Activated CD8-positive, alpha-beta T cell treated with anti-CD3 and anti-CD28 coated beads, Interleukin-2, amount 10 ng/mL, durations not matched to agents 7 days and 5 days (primary cell): ENCODE data around the gene STIL. TPM values are rescaled to one million over a fixed set of nuclear protein-coding genes. Genes with fewer than 3 reads are reported as not detected.
"Not testable (repeated sequence)": the region's sequence is repeated elsewhere in the genome, so short reads cannot be mapped to it uniquely, and the experiment has no call there.

Source experiments
- ATAC-seq: fragments of 150-1000 bp; cut with Tn5 transposase; one replicate; pipeline ENCODE4 v1.10.0; 2021; ENCODE audit warnings: moderate library complexity
- CTCF ChIA-PET: fragments of 350-600 bp; sonication (Branson Sonifier 250); formaldehyde crosslinking; loops from one replicate; lab custom pipeline; 2021; ENCODE audit warnings: antibody characterized with exemption; lab: Charles Lee
- POLR2A ChIA-PET: fragments of 350-600 bp; sonication (Branson Sonifier 250); formaldehyde crosslinking; loops from one replicate; lab custom pipeline; 2021; ENCODE audit warnings: antibody characterized with exemption; lab: Charles Lee
- DNase-seq: peaks from one replicate; pipeline ENCODE4 v3.0.0-alpha.2; 2020
- H3K27ac Mint-ChIP-seq: one replicate; pipeline ENCODE4 v1.8.0; 2021; ENCODE audit warnings: mild to moderate bottlenecking, mixed read lengths
- H3K27me3 Mint-ChIP-seq: one replicate; pipeline ENCODE4 v1.8.0; 2021; ENCODE audit warnings: low read depth, mixed read lengths
- H3K36me3 Mint-ChIP-seq: one replicate; pipeline ENCODE4 v1.8.0; 2021; ENCODE audit warnings: low read depth, mixed read lengths
- H3K4me1 Mint-ChIP-seq: one replicate; pipeline ENCODE4 v1.8.0; 2021; ENCODE audit warnings: low read depth, mixed read lengths
- H3K4me3 Mint-ChIP-seq: one replicate; pipeline ENCODE4 v1.8.0; 2021; ENCODE audit warnings: mild to moderate bottlenecking, mixed read lengths
- H3K9me3 Mint-ChIP-seq: one replicate; pipeline ENCODE4 v1.8.0; 2022; ENCODE audit warnings: mixed read lengths; ENCODE audit not compliant: insufficient read depth
- total RNA-seq, 2 experiments: library from RNA; stranded (reverse); gene quantifications; one replicate each; pipeline ENCODE4 v1.2.3, GENCODE V29; 2021

STIL gene
- total RNA-seq, 2 experiments from 2014 or later, result 48.0 to 50.1 TPM

DNA sequence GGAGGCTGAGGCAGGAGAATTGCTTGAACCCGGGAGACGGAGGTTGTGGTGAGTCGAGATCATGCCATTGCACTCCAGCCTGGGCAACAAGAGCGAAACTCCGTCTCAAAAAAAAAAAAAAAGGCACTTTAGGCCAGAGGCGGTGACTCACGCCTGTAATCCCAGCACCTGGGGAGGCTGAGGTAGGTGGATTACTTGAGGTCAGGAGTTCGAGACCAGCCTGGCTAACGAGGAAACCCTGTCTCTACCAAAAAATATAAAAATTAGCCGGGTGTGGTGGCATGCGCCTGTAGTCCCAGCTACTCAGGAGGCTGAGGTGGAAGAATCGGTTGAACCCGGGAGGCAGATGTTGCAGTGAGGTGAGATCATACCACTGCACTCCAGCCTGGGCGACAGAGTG, 6.0 kb upstream of the STIL start:
- ATAC-seq, H3K27me3 Mint-ChIP-seq, H3K36me3 Mint-ChIP-seq, POLR2A ChIA-PET, CTCF ChIA-PET, H3K27ac Mint-ChIP-seq, H3K4me3 Mint-ChIP-seq, H3K4me1 Mint-ChIP-seq, H3K9me3 Mint-ChIP-seq, DNase-seq: not testable (repeated sequence)

DNA sequence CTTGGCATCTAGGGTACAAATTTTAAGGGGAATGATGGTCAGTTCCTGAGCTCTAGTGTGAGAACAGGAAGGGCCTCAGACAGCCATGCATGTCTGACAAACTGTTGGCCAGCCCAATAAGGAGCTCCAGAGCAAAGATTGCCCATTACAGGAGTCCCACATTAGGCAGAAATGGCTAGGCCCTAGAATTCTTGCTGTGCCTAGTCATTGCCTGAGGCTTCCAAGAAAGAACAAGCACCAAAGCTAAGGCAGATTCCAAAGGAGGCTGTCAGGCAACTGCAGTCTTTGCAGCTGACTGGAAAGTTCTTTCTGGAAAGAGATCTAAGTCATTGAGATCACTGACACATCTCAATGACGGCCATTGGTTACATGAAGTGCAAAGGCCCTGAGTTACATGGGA, 3.9 kb upstream of the STIL start:
- no peak for DNase-seq
- Mint-ChIP-seq H3K4me3 (no peak overlapping the region), H3K4me1 (peaks cover 6% of the 10 kb centered on the region), H3K27ac (no peak overlapping the region), H3K9me3 (no peaks in the 10 kb centered on the region), H3K36me3 (peaks cover 11% of the 10 kb centered on the region), H3K27me3 (no peaks in the 10 kb centered on the region)
- ChIA-PET POLR2A (interaction anchor here (0.6 to 2.5 kb wide), 2 partner anchors 16 to 55 kb away, joined by 3 to 16 read pairs; partner anchors contain the start of gene CMPK1), CTCF (interaction anchor here (0.6 to 2.1 kb wide), 4 partner anchors 14 to 923 kb away, joined by 3 to 11 read pairs (median 4); partner anchors contain the start of gene CMPK1)
- ATAC-seq, result no peak

DNA sequence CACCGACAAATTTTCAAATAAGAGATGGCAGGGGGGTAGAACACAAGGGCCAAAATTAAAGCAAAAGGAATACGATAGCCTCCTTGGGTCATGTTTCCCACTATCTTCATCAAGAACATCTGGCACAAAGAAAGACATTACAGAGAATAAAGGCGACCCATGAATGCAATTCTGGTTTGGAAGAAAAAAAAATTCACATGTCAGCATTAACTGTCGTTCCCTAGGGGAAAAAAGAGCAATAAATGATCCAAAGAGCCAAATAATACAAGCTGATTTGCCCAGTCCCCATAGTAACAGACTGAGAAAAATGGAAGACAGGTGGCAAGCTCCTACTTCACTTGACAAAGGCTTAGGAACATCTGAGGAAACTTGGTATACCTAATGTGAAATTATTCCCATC, 4.5 kb downstream of the STIL start:
- H3K27ac Mint-ChIP-seq, result no peak overlapping the region
- ChIA-PET POLR2A (no interaction called here), CTCF (no interaction called here)
- H3K9me3 Mint-ChIP-seq, result no peaks in the 10 kb centered on the region
- no peak overlapping the region for H3K4me3 Mint-ChIP-seq
- no peaks in the 10 kb centered on the region for H3K27me3 Mint-ChIP-seq
- ATAC-seq (no peak), DNase-seq (no peak)
- peaks cover 59% of the 10 kb centered on the region for H3K36me3 Mint-ChIP-seq
- peaks cover 34% of the 10 kb centered on the region for H3K4me1 Mint-ChIP-seq

DNA sequence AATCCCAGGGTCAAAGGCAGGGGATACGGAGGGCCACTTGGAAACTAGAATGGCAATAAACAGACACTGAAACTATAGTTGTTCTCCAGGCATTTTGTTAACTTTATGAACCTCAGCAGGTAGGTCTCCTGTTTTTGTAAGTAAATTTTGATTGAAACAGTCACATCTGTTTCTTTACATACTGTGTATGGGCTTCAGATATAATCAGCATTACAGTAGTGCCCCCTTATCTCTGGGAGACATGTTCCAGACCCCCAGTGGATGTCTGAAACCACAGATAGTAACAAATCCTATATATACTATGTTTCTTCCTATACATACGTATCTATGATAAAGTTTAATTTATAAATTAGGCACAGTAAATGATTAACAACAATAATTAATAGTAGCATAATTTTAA, 11.5 kb downstream of the STIL start:
- H3K36me3 Mint-ChIP-seq, result peaks cover 62% of the 10 kb centered on the region
- H3K27ac Mint-ChIP-seq, result no peak overlapping the region
- no peak for ATAC-seq
- H3K27me3 Mint-ChIP-seq, result no peaks in the 10 kb centered on the region
- H3K9me3 Mint-ChIP-seq, result no peaks in the 10 kb centered on the region
- no peak for DNase-seq
- CTCF ChIA-PET, result no interaction called here
- H3K4me1 Mint-ChIP-seq, result peaks cover 15% of the 10 kb centered on the region
- POLR2A ChIA-PET, result no interaction called here
- H3K4me3 Mint-ChIP-seq, result no peak overlapping the region

DNA sequence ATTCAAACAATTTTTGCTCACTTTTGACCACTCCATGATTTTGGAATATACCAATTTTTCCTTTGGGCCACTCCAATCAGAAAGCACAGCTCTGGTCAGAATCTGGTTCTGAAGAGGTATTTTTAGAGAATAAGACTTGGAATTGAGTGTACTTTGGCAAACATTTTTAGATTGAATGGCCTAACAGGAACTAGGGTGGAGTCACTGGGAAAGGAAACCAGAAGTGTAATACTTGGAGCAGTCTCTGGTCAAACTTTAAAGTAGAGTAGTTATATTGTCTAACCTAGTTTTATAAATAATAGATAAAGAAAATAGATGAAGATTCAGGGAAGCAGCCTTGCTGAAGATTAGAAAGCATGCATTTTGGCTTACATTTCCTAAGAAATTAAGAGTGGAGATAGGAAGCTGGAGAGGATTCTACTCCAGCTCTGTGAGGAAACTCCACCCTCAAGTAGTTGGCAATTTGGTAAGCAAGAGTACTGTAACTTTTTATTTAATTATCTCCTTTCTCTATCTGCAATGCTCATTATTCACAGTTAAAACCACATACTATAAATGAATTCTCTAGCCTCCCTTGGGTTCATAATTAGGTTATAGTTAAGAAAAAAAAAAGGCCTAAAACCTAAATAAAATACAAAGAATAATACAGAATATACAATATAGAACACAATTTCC, 15.8 kb downstream of the STIL start:
- DNase-seq (no peak), ATAC-seq (no peak)
- Mint-ChIP-seq H3K27ac (no peak overlapping the region), H3K36me3 (peaks cover 55% of the 10 kb centered on the region), H3K4me1 (peaks cover 1% of the 10 kb centered on the region), H3K27me3 (no peaks in the 10 kb centered on the region), H3K9me3 (no peaks in the 10 kb centered on the region), H3K4me3 (no peak overlapping the region)
- CTCF ChIA-PET, result no interaction called here
- POLR2A ChIA-PET, result no interaction called here

DNA sequence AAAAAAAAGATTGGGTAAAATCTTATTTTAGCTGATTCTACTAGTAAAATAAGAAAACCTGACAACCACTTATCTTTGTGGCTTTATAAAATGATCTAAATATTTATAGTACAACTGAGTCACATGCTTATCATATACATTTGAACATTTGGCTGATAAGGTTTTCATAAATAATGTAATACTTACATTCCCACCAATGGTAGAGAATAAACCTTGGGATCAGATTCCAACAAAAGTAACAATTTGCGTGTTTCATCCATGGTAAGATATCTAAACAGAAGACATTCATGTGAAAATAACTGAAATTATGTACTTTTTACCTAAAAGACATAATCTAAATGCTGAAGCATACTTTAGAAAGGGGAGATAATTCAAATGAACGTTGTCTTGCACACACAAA, 18.4 kb downstream of the STIL start:
- Mint-ChIP-seq H3K27ac (no peak overlapping the region), H3K4me3 (no peak overlapping the region), H3K9me3 (no peaks in the 10 kb centered on the region), H3K4me1 (peaks cover 8% of the 10 kb centered on the region), H3K27me3 (no peaks in the 10 kb centered on the region), H3K36me3 (peaks cover 46% of the 10 kb centered on the region)
- ChIA-PET POLR2A (no interaction called here), CTCF (no interaction called here)
- no peak for ATAC-seq
- no peak for DNase-seq

DNA sequence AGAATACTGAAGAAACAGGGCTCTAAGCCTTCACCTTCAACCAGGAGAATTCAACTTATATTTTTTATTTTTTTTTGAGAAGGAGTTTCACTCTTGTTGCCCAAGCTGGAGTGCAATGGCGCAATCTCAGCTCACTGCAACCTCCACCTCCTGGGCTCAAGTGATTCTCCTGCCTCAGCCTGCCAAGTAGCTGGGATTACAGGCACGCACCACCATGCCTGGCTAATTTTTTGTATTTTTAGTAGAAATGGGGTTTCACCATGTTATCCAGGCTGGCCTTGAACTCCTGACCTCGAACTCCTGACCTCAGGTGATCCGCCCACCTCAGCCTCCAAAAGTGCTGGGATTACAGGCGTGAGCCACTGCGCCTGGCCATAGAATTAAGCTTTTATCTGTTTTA, 19.1 kb downstream of the STIL start:
- DNase-seq, H3K27ac Mint-ChIP-seq, CTCF ChIA-PET, H3K27me3 Mint-ChIP-seq, H3K4me3 Mint-ChIP-seq, H3K9me3 Mint-ChIP-seq, H3K4me1 Mint-ChIP-seq, POLR2A ChIA-PET, ATAC-seq: not testable (repeated sequence)
- peaks cover 48% of the 10 kb centered on the region for H3K36me3 Mint-ChIP-seq

DNA sequence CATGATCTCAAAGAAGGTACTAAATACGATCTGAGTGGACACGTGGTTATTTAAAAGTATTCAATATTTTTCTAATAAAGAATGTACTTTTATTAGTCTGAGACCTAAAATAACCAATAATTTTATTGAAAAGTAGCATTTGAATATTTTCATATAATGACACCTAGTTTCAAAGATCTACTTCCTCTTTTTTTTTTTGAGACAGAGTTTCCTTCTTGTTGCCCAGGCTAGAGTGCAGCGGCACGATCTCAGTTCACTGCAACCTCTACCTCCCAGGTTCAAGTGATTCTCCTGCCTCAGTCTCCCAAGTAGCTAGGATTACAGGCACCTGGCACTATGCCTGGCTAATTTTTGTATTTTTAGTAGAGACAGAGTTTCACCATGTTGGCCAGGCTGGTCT, 25.8 kb downstream of the STIL start:
- Mint-ChIP-seq H3K36me3 (peaks cover 45% of the 10 kb centered on the region), H3K4me1 (peaks cover 11% of the 10 kb centered on the region)
- ATAC-seq, H3K27ac Mint-ChIP-seq, H3K4me3 Mint-ChIP-seq, DNase-seq, POLR2A ChIA-PET, H3K9me3 Mint-ChIP-seq, H3K27me3 Mint-ChIP-seq: not testable (repeated sequence)
- CTCF ChIA-PET, result interaction anchor here (1.8 kb wide), 1 partner anchor 25 kb away, joined by 5 read pairs; no protein-coding TSS in a partner anchor

DNA sequence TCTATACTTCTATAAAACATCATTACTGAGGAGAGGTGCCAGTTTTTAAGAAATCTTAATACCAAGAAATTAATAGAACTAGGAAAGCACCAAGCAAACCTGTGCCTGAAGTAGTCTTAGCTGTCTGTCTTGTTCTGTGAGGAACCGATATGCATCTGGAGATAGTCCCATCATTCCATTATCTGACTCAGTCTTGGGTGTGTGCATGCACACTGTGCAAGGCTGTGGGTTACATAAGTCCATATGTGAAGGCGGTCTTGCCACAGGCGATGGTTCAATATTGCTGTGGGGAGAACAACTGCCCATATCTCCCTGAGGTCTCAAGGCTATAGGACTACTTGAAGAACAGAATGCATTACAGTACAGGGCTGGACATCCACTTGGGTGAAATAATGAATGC, 33.8 kb downstream of the STIL start:
- H3K4me1 Mint-ChIP-seq, result peaks cover 7% of the 10 kb centered on the region
- H3K36me3 Mint-ChIP-seq, result peaks cover 44% of the 10 kb centered on the region
- ATAC-seq, result no peak
- no peak overlapping the region for H3K27ac Mint-ChIP-seq
- no peak overlapping the region for H3K4me3 Mint-ChIP-seq
- DNase-seq, result no peak
- ChIA-PET POLR2A (no interaction called here), CTCF (interaction anchor here (4.1 kb wide), 1 partner anchor 17 kb away, joined by 13 read pairs; no protein-coding TSS in a partner anchor)
- no peaks in the 10 kb centered on the region for H3K9me3 Mint-ChIP-seq
- no peaks in the 10 kb centered on the region for H3K27me3 Mint-ChIP-seq

DNA sequence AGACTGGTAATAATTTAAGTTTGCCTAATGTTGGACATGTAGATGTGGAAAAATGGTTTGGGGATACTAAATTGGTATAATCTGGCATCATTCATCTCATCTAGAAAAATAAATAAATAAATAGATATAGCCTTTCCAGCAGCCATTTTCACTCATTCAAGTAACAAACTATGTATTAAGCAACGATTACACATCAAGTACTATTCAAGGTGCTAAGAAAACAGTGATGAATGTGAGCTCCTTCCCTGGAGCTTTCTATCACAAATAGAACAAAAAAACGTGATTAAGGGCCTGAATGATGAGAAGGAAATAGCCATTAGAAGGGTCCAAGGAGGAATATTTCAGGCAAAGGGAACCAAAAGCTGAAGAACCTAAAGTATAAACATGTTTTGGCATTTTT, 37.1 kb downstream of the STIL start:
- ChIA-PET CTCF (interaction anchor here (1.4 kb wide), 1 partner anchor 14 kb away, joined by 7 read pairs; no protein-coding TSS in a partner anchor), POLR2A (no interaction called here)
- Mint-ChIP-seq H3K9me3 (no peaks in the 10 kb centered on the region), H3K4me1 (peaks cover 7% of the 10 kb centered on the region), H3K36me3 (peaks cover 45% of the 10 kb centered on the region), H3K27me3 (no peaks in the 10 kb centered on the region), H3K27ac (no peak overlapping the region), H3K4me3 (no peak overlapping the region)
- DNase-seq (no peak), ATAC-seq (no peak)

DNA sequence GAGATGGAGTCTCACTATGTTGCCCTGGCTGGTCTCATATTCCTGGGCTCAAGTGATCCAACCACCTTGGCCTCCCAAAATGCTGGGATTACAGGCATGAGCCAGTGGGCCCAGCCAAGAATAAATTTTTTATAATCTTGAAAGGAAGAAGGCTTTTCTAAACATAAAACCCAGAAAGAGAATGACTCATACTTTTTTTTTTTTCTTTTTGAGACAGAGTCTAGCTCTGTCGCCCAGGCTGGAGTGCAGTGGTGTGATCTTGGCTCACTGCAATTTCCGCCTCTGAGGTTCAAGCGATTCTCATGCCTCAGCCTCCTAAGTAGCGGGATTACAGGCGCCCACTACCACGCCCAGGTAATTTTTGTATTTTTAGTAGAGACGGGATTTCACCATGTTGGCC, 38.1 kb downstream of the STIL start:
- H3K27ac Mint-ChIP-seq, ATAC-seq, H3K4me3 Mint-ChIP-seq, H3K27me3 Mint-ChIP-seq, H3K9me3 Mint-ChIP-seq, POLR2A ChIA-PET, H3K4me1 Mint-ChIP-seq, DNase-seq: not testable (repeated sequence)
- CTCF ChIA-PET, result interaction anchor here (1.3 to 1.4 kb wide), 2 partner anchors 12 to 13 kb away, joined by 3 to 7 read pairs; no protein-coding TSS in a partner anchor
- H3K36me3 Mint-ChIP-seq, result peaks cover 42% of the 10 kb centered on the region

DNA sequence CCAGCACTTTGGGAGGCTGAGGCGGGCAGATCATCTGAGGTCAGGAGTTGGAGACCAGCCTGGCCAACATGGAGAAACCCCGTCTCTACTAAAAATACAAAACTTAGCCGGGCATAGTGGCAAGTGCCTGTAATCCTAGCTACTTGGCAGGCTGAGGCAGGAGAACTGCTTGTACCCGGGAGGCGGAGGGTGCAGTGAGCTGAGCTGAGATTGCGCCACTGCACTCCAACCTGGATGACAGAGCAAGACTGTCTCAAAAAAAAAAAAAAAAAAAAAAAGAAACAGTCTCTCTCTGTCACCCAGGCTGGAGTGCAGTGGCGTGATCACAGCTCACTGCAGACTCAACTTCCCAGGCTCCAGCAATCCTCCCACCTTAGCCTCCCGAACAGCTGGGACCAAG, 48.4 kb downstream of the STIL start:
- ATAC-seq, H3K27me3 Mint-ChIP-seq, CTCF ChIA-PET, H3K27ac Mint-ChIP-seq, H3K4me3 Mint-ChIP-seq, POLR2A ChIA-PET, H3K4me1 Mint-ChIP-seq, H3K9me3 Mint-ChIP-seq, DNase-seq: not testable (repeated sequence)
- H3K36me3 Mint-ChIP-seq, result peaks cover 41% of the 10 kb centered on the region
